Ovary (tissue), 9 donors: ENCODE results near the gene RND1. TPM values are rescaled to one million over a fixed set of nuclear protein-coding genes. Genes with fewer than 3 reads are reported as not detected.

Experiments used
- DNase-seq, 5 donors: peaks; one replicate each; pipeline ENCODE4 v3.0.0-alpha.2; 2019 to 2020
- H3K27ac ChIP-seq, 2 donors: fragments of 200-600 bp; one replicate each; pipeline versions ENCODE4 v1.5.1 to v1.8.0; 2019 to 2022
- H3K27me3 ChIP-seq: fragments of 200-600 bp; one replicate; pipeline ENCODE4 v1.8.0; 2022
- H3K36me3 ChIP-seq: fragments of 200-600 bp; sonication (generic); one replicate; pipeline ENCODE4 v1.5.1; 2019
- H3K4me1 ChIP-seq: one replicate; pipeline ENCODE4 v1.8.1; 2013; ENCODE audit warnings: mild to moderate bottlenecking, moderate library complexity; ENCODE audit not compliant: insufficient read depth
- H3K4me3 ChIP-seq: fragments of 200-600 bp; sonication (generic); one replicate; pipeline ENCODE4 v1.5.1; 2017
- H3K9me3 ChIP-seq, 2 donors: fragments of 200-600 bp in 1 of 2; sonication (generic) in 1 of 2; one replicate each; pipeline versions ENCODE4 v1.5.1 to v1.8.1; 2013 to 2019; ENCODE audit warnings: mild to moderate bottlenecking in 1 of 2, moderate library complexity in 1 of 2
- EP300 ChIP-seq: sonication (generic); formaldehyde crosslinking; IDR thresholded peaks from one replicate; pipeline ENCODE4 v1.6.1; 2017; ENCODE audit warnings: antibody characterized with exemption
- POLR2A ChIP-seq: fragments of 450-650 bp; IDR thresholded peaks from one replicate; pipeline ENCODE4 v1.6.1; 2017; ENCODE audit warnings: antibody characterized with exemption, mild to moderate bottlenecking, moderate library complexity
- WGBS, 3 donors: extraction: QIAGEN DNeasy Blood & Tissue Kit in 1 of 3; methylation state at CpG; one replicate each; pipeline versions ENCODE4 v1.1.5 to v1.1.7; 2013 to 2017; 5-methylcytosine and 5-hydroxymethylcytosine counted together
- intact Hi-C, 4 donors: fragments of 100-400 bp; cut with DNase I; formaldehyde crosslinking; loops; one replicate each; pipeline versions ENCODE4 v1.11.0 to v1.15.1; 2022 to 2023
- polyA plus RNA-seq, 2 donors: library from polyadenylated mRNA; stranded (reverse); fragments of 200-250 nt in 1 of 2; fragments of 350-450 nt in 1 of 2; fragmentation: Illumina TruSeq in 1 of 2; extraction: RNeasy Lipid Tissue Mini Kit (QIAGEN cat#74804) in 1 of 2; gene quantifications; one replicate each; pipeline ENCODE4 v1.2.3, GENCODE V29; 2013 to 2014
- total RNA-seq, 7 donors: library from RNA; depleted of rRNA in 2 of 7; stranded (reverse); fragments of >200 nt in 2 of 7; fragmentation: NEBNext Ultra II Directional in 3 of 7; extraction: Animal tissue kit (Norgen Biotek cat#: 25700) in 3 of 7; gene quantifications; one replicate each; pipeline versions ENCODE4 v1.1.0 to v1.2.4, GENCODE V29; 2016 to 2023
- TF ChIP-seq, protein P1 (sequence below), 3 donors: fragments of 450-650 bp in 2 of 3; fragments of 200-600 bp in 1 of 3; IDR thresholded peaks; one replicate each; pipeline versions ENCODE4 v1.5.1 to v1.8.0; 2016 to 2022; ENCODE audit warnings: antibody characterized with exemption in 3 of 3, mild to moderate bottlenecking in 1 of 3
- donor health status: DM: no; HTN: no; CAD: no; lungs with moderate emphysema.
- donor health status: DM: no; HTN: no; CAD: no.
- donor health status: Bipolar disorder and iron deficiency.
- donor health status: DM: yes; HTN: yes; CAD: no.
- donor health status: DM: no; HTN: no; CAD: no.
- donor health status: DM: yes; HTN: yes; CAD: no.

The RND1 gene
- total and polyA plus RNA-seq, 9 donors = 0.23 to 3.8 (median 0.62) TPM

DNA sequence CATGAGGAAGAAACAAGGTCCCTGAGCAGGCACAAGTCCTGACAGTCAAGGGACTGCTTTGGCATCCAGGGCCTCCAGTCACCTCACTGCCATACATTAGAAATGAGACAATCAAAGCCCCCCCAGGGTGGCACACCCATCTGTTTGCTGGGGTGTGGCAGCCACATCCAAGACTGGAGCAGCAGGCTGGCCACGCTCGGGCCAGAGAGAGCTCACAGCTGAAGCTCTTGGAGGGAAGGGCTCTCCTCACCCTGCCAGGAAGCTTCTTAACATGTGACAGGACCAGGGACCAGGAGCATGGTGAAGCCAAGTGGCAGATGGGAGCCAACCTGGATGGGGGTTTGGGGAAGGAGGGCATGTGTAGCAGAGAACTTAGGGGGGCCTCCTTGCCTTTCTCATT lies 37.4 kb downstream of the RND1 start:
- Histone ChIP-seq H3K27me3 (no peaks in the 10 kb centered on the region), H3K9me3 (no peaks in the 10 kb centered on the region), H3K4me3 (no peak overlapping the region), H3K4me1 (no peaks in the 10 kb centered on the region), H3K27ac (no peak overlapping the region), H3K36me3 (no peaks in the 10 kb centered on the region)
- TF ChIP-seq, protein P1, sequence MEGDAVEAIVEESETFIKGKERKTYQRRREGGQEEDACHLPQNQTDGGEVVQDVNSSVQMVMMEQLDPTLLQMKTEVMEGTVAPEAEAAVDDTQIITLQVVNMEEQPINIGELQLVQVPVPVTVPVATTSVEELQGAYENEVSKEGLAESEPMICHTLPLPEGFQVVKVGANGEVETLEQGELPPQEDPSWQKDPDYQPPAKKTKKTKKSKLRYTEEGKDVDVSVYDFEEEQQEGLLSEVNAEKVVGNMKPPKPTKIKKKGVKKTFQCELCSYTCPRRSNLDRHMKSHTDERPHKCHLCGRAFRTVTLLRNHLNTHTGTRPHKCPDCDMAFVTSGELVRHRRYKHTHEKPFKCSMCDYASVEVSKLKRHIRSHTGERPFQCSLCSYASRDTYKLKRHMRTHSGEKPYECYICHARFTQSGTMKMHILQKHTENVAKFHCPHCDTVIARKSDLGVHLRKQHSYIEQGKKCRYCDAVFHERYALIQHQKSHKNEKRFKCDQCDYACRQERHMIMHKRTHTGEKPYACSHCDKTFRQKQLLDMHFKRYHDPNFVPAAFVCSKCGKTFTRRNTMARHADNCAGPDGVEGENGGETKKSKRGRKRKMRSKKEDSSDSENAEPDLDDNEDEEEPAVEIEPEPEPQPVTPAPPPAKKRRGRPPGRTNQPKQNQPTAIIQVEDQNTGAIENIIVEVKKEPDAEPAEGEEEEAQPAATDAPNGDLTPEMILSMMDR (IDR thresholded peaks at IDR 0.05) = no peak
- TF ChIP-seq EP300 = no peak
- no peak for TF ChIP-seq POLR2A
- 64 to 79% (median 67%) methylated on average over 2 of the region's 2 CpGs for WGBS, 3 donors
- intact Hi-C loops = no loop called here
- no peak for DNase-seq

DNA sequence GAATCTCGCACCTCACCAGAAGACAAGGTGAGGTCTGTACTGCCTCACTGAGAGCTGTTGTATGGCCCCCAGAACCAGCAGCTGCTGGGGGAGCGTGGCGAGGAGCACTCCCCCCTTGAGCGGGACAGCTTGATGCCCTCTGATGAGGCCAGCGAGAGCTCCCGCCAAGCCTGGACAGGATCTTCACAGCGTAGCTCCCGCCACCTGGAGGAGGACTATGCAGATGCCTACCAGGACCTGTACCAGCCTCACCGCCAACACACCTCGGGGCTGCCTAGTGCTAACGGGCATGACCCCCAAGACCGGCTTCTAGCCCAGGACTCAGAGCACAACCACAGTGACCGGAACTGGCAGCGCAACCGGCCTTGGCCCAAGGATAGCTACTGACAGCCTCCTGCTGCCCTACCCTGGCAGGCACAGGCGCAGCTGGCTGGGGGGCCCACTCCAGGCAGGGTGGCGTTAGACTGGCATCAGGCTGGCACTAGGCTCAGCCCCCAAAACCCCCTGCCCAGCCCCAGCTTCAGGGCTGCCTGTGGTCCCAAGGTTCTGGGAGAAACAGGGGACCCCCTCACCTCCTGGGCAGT lies 38.1 kb downstream of the RND1 start:
- intact Hi-C loops = no loop called here
- Histone ChIP-seq H3K4me3 (no peak overlapping the region), H3K36me3 (no peaks in the 10 kb centered on the region), H3K27me3 (no peaks in the 10 kb centered on the region), H3K4me1 (no peaks in the 10 kb centered on the region), H3K27ac (no peak overlapping the region), H3K9me3 (no peaks in the 10 kb centered on the region)
- peak in 1 of 5 donors; percentile 43 for DNase-seq
- WGBS, 3 donors = 85 to 86% (median 85%) methylated on average over 13 to 17 of the region's 17 CpGs
- TF ChIP-seq POLR2A = no peak
- TF ChIP-seq, protein P1 (IDR thresholded peaks at IDR 0.05) = no peak
- no peak for TF ChIP-seq EP300

DNA sequence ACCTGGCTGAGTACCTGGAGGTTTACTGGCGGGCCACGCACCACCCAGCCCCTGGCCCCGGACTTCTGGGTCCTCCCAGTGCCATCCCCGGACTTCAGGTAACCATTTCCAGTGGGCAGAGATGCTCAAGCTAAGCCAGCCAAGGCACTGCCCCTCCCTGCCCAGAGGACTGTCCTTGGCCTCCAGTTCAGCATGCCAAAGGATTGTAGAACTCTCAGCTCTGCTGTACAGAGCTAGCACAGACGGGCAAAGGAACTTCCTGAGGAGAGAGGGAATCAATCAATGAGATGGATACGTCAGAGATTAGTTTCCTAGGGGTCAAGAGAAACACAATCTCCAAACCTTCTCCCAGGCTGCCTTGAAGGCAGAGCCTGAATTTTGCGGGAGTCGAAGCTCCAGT lies 38.6 kb downstream of the RND1 start:
- 69 to 71% (median 70%) methylated on average over 8 of the region's 8 CpGs for WGBS, 3 donors
- H3K4me1 ChIP-seq = no peaks in the 10 kb centered on the region
- H3K9me3 ChIP-seq = no peaks in the 10 kb centered on the region
- intact Hi-C loops = no loop called here
- TF ChIP-seq POLR2A = no peak
- TF ChIP-seq, protein P1 (IDR thresholded peaks at IDR 0.05) = no peak
- TF ChIP-seq EP300 = no peak
- H3K36me3 ChIP-seq = no peaks in the 10 kb centered on the region
- no peak overlapping the region for H3K4me3 ChIP-seq
- no peak overlapping the region for H3K27ac ChIP-seq
- no peak for DNase-seq
- H3K27me3 ChIP-seq = no peaks in the 10 kb centered on the region

DNA sequence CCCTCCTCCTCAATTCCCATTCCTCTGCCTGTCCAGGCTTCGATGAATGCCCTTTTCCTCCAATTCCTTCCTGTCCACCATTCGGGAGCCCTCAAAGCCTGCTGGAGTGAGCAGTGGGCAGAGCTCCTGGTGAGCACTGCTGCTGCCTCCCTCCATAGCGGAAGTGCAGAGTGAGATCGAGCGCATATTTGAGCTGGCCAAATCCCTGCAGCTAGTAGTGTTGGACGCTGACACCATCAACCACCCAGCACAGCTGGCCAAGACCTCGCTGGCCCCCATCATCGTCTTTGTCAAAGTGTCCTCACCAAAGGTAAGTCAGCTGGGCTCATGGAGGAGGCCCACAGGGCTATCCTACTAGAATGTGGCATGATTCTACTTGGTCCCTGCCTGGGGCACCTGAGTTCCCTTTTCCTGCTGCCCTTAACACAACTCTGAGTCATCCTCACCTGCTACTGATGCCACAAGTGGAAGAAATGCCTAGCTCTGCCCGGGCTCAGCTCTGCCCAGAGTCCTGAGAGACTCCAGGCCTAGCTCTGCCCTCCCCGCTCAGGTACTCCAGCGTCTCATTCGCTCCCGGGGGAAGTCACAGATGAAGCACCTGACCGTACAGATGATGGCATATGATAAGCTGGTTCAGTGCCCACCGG lies 39.3 kb downstream of the RND1 start:
- Histone ChIP-seq H3K4me3 (no peak overlapping the region), H3K4me1 (no peaks in the 10 kb centered on the region), H3K36me3 (no peaks in the 10 kb centered on the region), H3K27me3 (no peaks in the 10 kb centered on the region), H3K9me3 (no peaks in the 10 kb centered on the region), H3K27ac (no peak overlapping the region)
- TF ChIP-seq EP300 (no peak), POLR2A (no peak)
- TF ChIP-seq, protein P1 (IDR thresholded peaks at IDR 0.05) = no peak
- DNase-seq = no peak
- intact Hi-C loops = no loop called here
- 67 to 73% (median 70%) methylated on average over 15 of the region's 15 CpGs for WGBS, 3 donors
